OCI-LY3 (cell line): ENCODE results near the gene ARHGAP6.

Experiments used
- CTCF ChIP-seq: fragments of 200-600, 300-600 bp; sonication (generic); IDR thresholded peaks from 2 replicates; pipeline ENCODE4 v1.5.1; 2014; ENCODE audit warnings: antibody characterized with exemption, low read length, low read depth
- EZH2phosphoT487 ChIP-seq: fragments of 200-600 bp; shearing (Covaris generic); IDR thresholded peaks from 2 replicates; pipeline ENCODE4 v1.6.1; 2018; ENCODE audit warnings: antibody characterized with exemption, mixed run types, low read depth

GRCh38 chrX:11575332-11575731 is 90.4 kb downstream of the ARHGAP6 start:
- TF ChIP-seq CTCF (no peak), EZH2phosphoT487 (no peak)
